Panc1 (cell line): ENCODE data around the gene ESYT2. TPM values are rescaled to one million over a fixed set of nuclear protein-coding genes. Genes with fewer than 3 reads are reported as not detected.

ENCODE experiments used
- ATAC-seq: fragments of 200-7000 bp; cut with Tn5 transposase; 2 replicates; pipeline ENCODE4 v1.9.1; 2020; ENCODE audit warnings: mild to moderate bottlenecking, moderate library complexity
- BruUV-seq: library from RNA; stranded (reverse); fragments of 400-500 nt; replicated peaks from 2 replicates; lab custom pipeline; 2021; lab: Mats Ljungman, UMichigan
- CTCF ChIA-PET: fragments of 300-600 bp; sonication (Branson Sonifier 250); formaldehyde crosslinking; loops from one replicate; lab custom pipeline; 2022; ENCODE audit warnings: antibody characterized with exemption; lab: Charles Lee
- POLR2A ChIA-PET: fragments of 300-600 bp; sonication (Branson Sonifier 250); formaldehyde crosslinking; loops from one replicate; lab custom pipeline; 2022; ENCODE audit warnings: antibody characterized with exemption; lab: Charles Lee
- DNase-seq: peaks from one replicate; pipeline ENCODE4 v3.0.0-alpha.2; 2010; ENCODE audit warnings: low read depth, low spot score
- H3K27ac ChIP-seq: 2 replicates; pipeline ENCODE4 v1.5.1; 2011; ENCODE audit warnings: mild to moderate bottlenecking, low read length, inconsistent platforms
- H3K27me3 ChIP-seq: fragments of 200-500 bp; sonication (Bioruptor generic); 2 replicates; pipeline ENCODE4 v1.6.0; 2014; ENCODE audit warnings: low read length, inconsistent platforms; ENCODE audit not compliant: control insufficient read depth, insufficient read depth
- H3K36me3 ChIP-seq: fragments of 200-500 bp; sonication (Bioruptor generic); 2 replicates; pipeline ENCODE4 v1.5.1; 2014; ENCODE audit warnings: inconsistent platforms, mild to moderate bottlenecking, low read length, moderate library complexity; ENCODE audit not compliant: control insufficient read depth, insufficient read depth
- H3K4me1 ChIP-seq: 2 replicates; pipeline ENCODE4 v1.5.1; 2011; ENCODE audit warnings: inconsistent platforms, mild to moderate bottlenecking, low read length, moderate library complexity; ENCODE audit not compliant: control insufficient read depth, insufficient read depth
- H3K4me3 ChIP-seq, 2 experiments: 2 replicates each; pipeline ENCODE4 v1.5.1; 2011 to 2012; ENCODE audit warnings: low read depth in 2 of 2, low read length in 2 of 2, mild to moderate bottlenecking in 2 of 2, inconsistent platforms in 1 of 2, moderate library complexity in 1 of 2
- H3K9me3 ChIP-seq: fragments of 200-500 bp; sonication (Bioruptor generic); 2 replicates; pipeline ENCODE4 v1.5.1; 2014; ENCODE audit warnings: low read depth, mild to moderate bottlenecking, inconsistent platforms, low read length, moderate library complexity; ENCODE audit not compliant: control insufficient read depth, insufficient read depth
- POLR2AphosphoS5 ChIP-seq: IDR thresholded peaks from 2 replicates; pipeline ENCODE4 v1.6.1; 2012; ENCODE audit warnings: mild to moderate bottlenecking, low read depth, low read length, moderate library complexity
- SIN3A ChIP-seq: IDR thresholded peaks from 2 replicates; pipeline ENCODE4 v1.6.1; 2012; ENCODE audit warnings: low read depth, mild to moderate bottlenecking, low read length, moderate library complexity, borderline replicate concordance; ENCODE audit not compliant: insufficient read depth
- TCF7L2 ChIP-seq: IDR thresholded peaks from 2 replicates; pipeline ENCODE4 v1.6.1; 2011; ENCODE audit warnings: mild to moderate bottlenecking, low read depth, low read length, inconsistent platforms
- in situ Hi-C: cut with HindIII; loops from 2 replicates; pipeline ENCODE4 v1.10.0; 2016; ENCODE audit warnings: low sequenced_read_pairs, low pct_unique_long_range_greater_than_20kb
- intact Hi-C: fragments of 100-400 bp; cut with micrococcal nuclease; formaldehyde crosslinking; loops from one replicate; pipeline ENCODE4 v1.10.0; 2022; ENCODE audit not compliant: unreplicated experiment
- total RNA-seq: library from RNA; stranded (reverse); gene quantifications from one replicate; pipeline ENCODE4 v1.2.1, GENCODE V29; 2021; ENCODE audit not compliant: unreplicated experiment
- TF ChIP-seq, protein P1 (sequence below): fragments of 450-650 bp; IDR thresholded peaks from 2 replicates; pipeline ENCODE4 v1.5.1; 2017; ENCODE audit warnings: mild to moderate bottlenecking
- TF ChIP-seq, protein P2 (sequence below), 2 experiments: IDR thresholded peaks; 2 replicates each; pipeline ENCODE4 v1.6.1; 2011 to 2012; ENCODE audit warnings: low read depth in 2 of 2, control low read depth in 1 of 2, low read length in 1 of 2, mild to moderate bottlenecking in 1 of 2, moderate library complexity in 1 of 2; ENCODE audit not compliant: insufficient read depth in 1 of 2

The ESYT2 gene
- total RNA-seq, 1 experiment from 2014 or later: 92.7 TPM

DNA sequence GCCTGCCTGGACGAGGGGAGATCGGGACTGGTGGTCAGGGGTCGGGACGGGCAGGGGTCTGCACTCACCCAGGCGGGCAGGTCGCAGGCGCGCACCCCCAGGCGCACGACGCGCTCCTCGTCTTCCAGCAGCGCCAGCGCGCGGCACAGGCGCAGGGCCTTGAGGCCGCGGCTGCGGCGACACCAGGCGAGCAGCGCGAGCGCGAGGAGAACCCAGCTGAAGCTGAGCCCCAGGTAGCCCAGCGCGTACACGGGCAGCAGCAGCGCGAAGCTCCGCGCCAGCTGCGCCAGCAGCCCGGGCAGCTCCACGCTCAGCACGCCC lies 328 bp downstream of the ESYT2 start:
- in situ Hi-C loops (no loop called here), intact Hi-C loops (no loop called here)
- H3K27ac ChIP-seq: peak overlapping the region; percentile 75
- DNase-seq (no peak), ATAC-seq (peak; percentile 84)
- ChIA-PET POLR2A (no interaction called here), CTCF (interaction anchor here (0.6 kb wide), 1 partner anchor 24 kb away, joined by 4 read pairs; no protein-coding TSS in a partner anchor)
- no peak for TF ChIP-seq TCF7L2
- TF ChIP-seq SIN3A: no peak
- no peak for TF ChIP-seq POLR2AphosphoS5
- TF ChIP-seq, protein P1, sequence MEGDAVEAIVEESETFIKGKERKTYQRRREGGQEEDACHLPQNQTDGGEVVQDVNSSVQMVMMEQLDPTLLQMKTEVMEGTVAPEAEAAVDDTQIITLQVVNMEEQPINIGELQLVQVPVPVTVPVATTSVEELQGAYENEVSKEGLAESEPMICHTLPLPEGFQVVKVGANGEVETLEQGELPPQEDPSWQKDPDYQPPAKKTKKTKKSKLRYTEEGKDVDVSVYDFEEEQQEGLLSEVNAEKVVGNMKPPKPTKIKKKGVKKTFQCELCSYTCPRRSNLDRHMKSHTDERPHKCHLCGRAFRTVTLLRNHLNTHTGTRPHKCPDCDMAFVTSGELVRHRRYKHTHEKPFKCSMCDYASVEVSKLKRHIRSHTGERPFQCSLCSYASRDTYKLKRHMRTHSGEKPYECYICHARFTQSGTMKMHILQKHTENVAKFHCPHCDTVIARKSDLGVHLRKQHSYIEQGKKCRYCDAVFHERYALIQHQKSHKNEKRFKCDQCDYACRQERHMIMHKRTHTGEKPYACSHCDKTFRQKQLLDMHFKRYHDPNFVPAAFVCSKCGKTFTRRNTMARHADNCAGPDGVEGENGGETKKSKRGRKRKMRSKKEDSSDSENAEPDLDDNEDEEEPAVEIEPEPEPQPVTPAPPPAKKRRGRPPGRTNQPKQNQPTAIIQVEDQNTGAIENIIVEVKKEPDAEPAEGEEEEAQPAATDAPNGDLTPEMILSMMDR: no peak
- TF ChIP-seq, protein P2, sequence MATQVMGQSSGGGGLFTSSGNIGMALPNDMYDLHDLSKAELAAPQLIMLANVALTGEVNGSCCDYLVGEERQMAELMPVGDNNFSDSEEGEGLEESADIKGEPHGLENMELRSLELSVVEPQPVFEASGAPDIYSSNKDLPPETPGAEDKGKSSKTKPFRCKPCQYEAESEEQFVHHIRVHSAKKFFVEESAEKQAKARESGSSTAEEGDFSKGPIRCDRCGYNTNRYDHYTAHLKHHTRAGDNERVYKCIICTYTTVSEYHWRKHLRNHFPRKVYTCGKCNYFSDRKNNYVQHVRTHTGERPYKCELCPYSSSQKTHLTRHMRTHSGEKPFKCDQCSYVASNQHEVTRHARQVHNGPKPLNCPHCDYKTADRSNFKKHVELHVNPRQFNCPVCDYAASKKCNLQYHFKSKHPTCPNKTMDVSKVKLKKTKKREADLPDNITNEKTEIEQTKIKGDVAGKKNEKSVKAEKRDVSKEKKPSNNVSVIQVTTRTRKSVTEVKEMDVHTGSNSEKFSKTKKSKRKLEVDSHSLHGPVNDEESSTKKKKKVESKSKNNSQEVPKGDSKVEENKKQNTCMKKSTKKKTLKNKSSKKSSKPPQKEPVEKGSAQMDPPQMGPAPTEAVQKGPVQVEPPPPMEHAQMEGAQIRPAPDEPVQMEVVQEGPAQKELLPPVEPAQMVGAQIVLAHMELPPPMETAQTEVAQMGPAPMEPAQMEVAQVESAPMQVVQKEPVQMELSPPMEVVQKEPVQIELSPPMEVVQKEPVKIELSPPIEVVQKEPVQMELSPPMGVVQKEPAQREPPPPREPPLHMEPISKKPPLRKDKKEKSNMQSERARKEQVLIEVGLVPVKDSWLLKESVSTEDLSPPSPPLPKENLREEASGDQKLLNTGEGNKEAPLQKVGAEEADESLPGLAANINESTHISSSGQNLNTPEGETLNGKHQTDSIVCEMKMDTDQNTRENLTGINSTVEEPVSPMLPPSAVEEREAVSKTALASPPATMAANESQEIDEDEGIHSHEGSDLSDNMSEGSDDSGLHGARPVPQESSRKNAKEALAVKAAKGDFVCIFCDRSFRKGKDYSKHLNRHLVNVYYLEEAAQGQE (IDR thresholded peaks at IDR 0.05; ENCODE audit: insufficient read depth in 1 of 2, low read depth in 2 of 2, low read length in 1 of 2): no peak
- H3K4me3 ChIP-seq: peak overlapping the region; percentile 87 to 88
- no TSS peak for BruUV-seq
- H3K4me1 ChIP-seq: peaks cover 28% of the 10 kb centered on the region
- H3K36me3 ChIP-seq: no peaks in the 10 kb centered on the region; the same call in 1 of the 2 replicates
- no peaks in the 10 kb centered on the region for H3K27me3 ChIP-seq
- H3K9me3 ChIP-seq: no peaks in the 10 kb centered on the region

DNA sequence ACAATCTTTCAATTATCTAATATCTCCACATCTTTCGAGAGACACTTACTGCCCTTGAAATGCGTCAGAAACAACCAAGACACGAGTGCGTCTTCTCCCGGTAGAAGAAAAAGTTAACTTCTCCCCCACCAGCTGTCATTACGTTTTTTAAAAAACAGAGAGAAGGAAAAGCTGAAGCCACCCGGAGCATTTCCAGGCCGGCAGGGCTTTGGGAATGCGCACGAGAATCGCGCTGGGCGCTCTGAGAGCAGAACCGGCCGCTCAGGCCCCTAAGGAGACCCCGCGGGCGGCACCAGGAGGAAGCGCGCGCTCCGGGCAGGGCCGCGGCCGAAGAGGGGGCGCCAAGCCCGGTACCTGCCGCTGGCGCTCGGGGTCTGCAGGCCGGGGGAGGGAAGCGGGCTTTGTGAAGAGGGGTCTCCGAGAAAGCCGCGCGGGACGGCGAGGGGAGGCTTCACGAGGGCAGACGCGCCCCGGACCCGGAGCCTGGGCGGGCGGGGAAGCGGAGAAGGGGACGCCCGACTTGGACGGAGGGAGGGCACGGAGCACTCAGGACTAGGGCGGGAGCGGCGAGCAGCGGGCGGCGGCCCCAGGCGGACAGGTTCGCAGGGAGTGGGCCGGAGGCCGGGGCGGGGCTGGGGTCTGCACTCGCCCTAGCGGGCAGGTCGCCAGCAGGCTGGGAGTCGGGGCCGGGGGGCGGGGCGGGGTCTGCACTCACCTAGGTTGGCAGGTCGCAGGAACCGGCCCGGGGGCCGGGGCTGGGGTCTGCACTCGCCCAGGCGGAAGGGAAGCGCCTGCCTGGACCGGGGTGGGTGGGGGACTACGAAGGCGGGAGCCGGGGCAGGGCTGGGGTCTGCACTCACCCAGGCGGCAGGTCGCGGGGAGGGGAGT lies 932 bp downstream of the ESYT2 start:
- H3K4me1 ChIP-seq: peaks cover 32% of the 10 kb centered on the region
- H3K27ac ChIP-seq: peak overlapping the region; percentile 82
- DNase-seq (no peak), ATAC-seq (peak; percentile 10)
- no TSS peak for BruUV-seq
- H3K9me3 ChIP-seq: no peaks in the 10 kb centered on the region
- intact Hi-C loops: no loop called here
- in situ Hi-C loops: no loop called here
- H3K36me3 ChIP-seq: no peaks in the 10 kb centered on the region; the same call in 1 of the 2 replicates
- H3K27me3 ChIP-seq: no peaks in the 10 kb centered on the region
- CTCF ChIA-PET: interaction anchor here (0.6 kb wide), 1 partner anchor 25 kb away, joined by 4 read pairs; no protein-coding TSS in a partner anchor
- H3K4me3 ChIP-seq: peak overlapping the region; percentile 87 to 88
- no peak for TF ChIP-seq POLR2AphosphoS5
- TF ChIP-seq, protein P2 (IDR thresholded peaks at IDR 0.05; ENCODE audit: insufficient read depth in 1 of 2, low read depth in 2 of 2, low read length in 1 of 2): no peak
- TF ChIP-seq, protein P1: no peak
- 0 out of 2 replicates have a peak, but pooled peaks have one; percentile 51 for TF ChIP-seq SIN3A
- TF ChIP-seq TCF7L2: no peak
- POLR2A ChIA-PET: no interaction called here
